ENCODE measurements around the gene ATXN7L1. TPM values are rescaled to one million over a fixed set of nuclear protein-coding genes. Genes with fewer than 3 reads are reported as not detected.

ATXN7L1 gene
- total RNA-seq, 1 experiment from 2014 or later = 24.3 TPM

DNA sequence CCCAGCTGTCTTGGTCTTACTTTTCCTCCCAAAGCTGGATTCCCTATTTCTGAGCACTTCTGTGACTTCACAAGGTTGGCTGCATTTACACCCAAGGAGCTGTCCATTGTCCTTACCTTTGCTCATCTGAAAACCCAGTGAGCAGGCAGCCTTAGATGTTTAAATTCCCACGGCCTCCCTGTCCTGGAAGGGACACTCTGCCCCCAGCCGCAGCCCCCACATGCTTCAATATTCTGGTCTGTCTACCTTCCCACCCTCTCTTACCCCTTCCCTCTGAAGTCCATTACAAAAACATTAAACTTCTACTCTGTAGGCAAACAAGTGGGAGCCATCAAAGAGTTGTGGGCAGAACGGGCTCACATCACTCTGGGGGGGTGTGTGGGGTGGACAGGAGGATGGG, 221.3 kb downstream of the ATXN7L1 start:
- Histone ChIP-seq H4K20me1 (ENCODE audit: control insufficient read depth, insufficient read depth, insufficient read length) (no peaks in the 10 kb centered on the region), H3K79me2 (ENCODE audit: insufficient read depth, low read length) (no peaks in the 10 kb centered on the region), H3K9ac (ENCODE audit: extremely low read depth, insufficient read length, low read length) (no peak overlapping the region), H4K91ac (ENCODE audit: insufficient read length, low read depth, low read length) (no peak overlapping the region), H3K4me1 (ENCODE audit: insufficient read depth, low read length) (peaks cover 15% of the 10 kb centered on the region), H4K8ac (replicated peaks; ENCODE audit: insufficient read length, low read depth, low read length) (no peak overlapping the region), H3T11ph (ENCODE audit: low read length) (no peak overlapping the region), H3K14ac (ENCODE audit: insufficient read depth, low read length) (no peak overlapping the region), H2AFZ (ENCODE audit: low read length) (no peak overlapping the region), H3K23ac (ENCODE audit: insufficient read length, low read depth, low read length) (no peak overlapping the region), H3K27me3 (ENCODE audit: insufficient read depth, low read length) (no peaks in the 10 kb centered on the region), H4K5ac (ENCODE audit: insufficient read length, low read depth, low read length) (no peak overlapping the region), H3K23me2 (ENCODE audit: insufficient read length, low read depth, low read length, poor library complexity, severe bottlenecking) (no peaks in the 10 kb centered on the region), H2BK120ac (ENCODE audit: low read depth, low read length, poor library complexity, severe bottlenecking) (no peak overlapping the region), H3K4ac (ENCODE audit: low read depth, low read length) (no peak overlapping the region), H2BK12ac (ENCODE audit: insufficient read length, low read depth, low read length) (no peak overlapping the region), H2BK15ac (ENCODE audit: low read depth, low read length) (no peak overlapping the region), H3K56ac (ENCODE audit: insufficient read length, low read depth, low read length) (no peak overlapping the region), H3K18ac (ENCODE audit: insufficient read length, low read depth, low read length) (no peak overlapping the region), H3K9me3 (ENCODE audit: control insufficient read depth, low read depth, low read length) (no peaks in the 10 kb centered on the region), H2AK5ac (ENCODE audit: insufficient read length, low read length) (no peak overlapping the region), H2BK5ac (ENCODE audit: insufficient read length, low read length) (peak overlapping the region; percentile 14), H3K4me2 (ENCODE audit: insufficient read depth, insufficient read length, low read length) (peak overlapping the region; percentile 21), H3K27ac (ENCODE audit: insufficient read length, low read depth, low read length) (peak overlapping the region; percentile 52), H2BK20ac (ENCODE audit: low read depth, low read length, poor library complexity, severe bottlenecking) (no peak overlapping the region), H3K79me1 (ENCODE audit: insufficient read depth, low read depth, low read length, poor library complexity, severe bottlenecking) (no peaks in the 10 kb centered on the region)
- WGBS (ENCODE audit: extremely low coverage, insufficient read length, low lambda C conversion rate) = no CpG with 5 or more reads among the region's 3 CpGs
- no peaks in the 10 kb centered on the region for H3K9me3 Mint-ChIP-seq
- TF ChIP-seq, protein P1, sequence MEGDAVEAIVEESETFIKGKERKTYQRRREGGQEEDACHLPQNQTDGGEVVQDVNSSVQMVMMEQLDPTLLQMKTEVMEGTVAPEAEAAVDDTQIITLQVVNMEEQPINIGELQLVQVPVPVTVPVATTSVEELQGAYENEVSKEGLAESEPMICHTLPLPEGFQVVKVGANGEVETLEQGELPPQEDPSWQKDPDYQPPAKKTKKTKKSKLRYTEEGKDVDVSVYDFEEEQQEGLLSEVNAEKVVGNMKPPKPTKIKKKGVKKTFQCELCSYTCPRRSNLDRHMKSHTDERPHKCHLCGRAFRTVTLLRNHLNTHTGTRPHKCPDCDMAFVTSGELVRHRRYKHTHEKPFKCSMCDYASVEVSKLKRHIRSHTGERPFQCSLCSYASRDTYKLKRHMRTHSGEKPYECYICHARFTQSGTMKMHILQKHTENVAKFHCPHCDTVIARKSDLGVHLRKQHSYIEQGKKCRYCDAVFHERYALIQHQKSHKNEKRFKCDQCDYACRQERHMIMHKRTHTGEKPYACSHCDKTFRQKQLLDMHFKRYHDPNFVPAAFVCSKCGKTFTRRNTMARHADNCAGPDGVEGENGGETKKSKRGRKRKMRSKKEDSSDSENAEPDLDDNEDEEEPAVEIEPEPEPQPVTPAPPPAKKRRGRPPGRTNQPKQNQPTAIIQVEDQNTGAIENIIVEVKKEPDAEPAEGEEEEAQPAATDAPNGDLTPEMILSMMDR (conservative IDR thresholded peaks at IDR 0.05) = no peak
- DNase-seq = no peak
- peak overlapping the region; percentile 77 to 97 (median 86); a peak in 6 of 7 replicates for H3K27ac Mint-ChIP-seq
- no peaks in the 10 kb centered on the region for H3K27me3 Mint-ChIP-seq (ENCODE audit: low read depth)
- H3K4me3 Mint-ChIP-seq = peak overlapping the region; percentile 23 to 65; a peak in 4 of 5 replicates
- H3K4me1 Mint-ChIP-seq = peaks cover 55 to 57% of the 10 kb centered on the region in 2 experiments
- H3K36me3 Mint-ChIP-seq (ENCODE audit: insufficient read depth in 1 of 3, low read depth in 3 of 3) = peaks cover 0 to 13% (median 11%) of the 10 kb centered on the region in 3 experiments; a peak in 4 of 7 replicates
